ENCODE measurements around the gene MVB12A.

MVB12A gene

GRCh38 chr19:17448131-17448967, 28.5 kb downstream of the MVB12A start, which contains the start of gene TMEM221:
Gene TMEM221, minus strand, starts transcription at chr19:17448668. Its CDS starts 206 bp downstream, at chr19:17448462.
- peak; percentile 40 for DNase-seq

GRCh38 chr19:17450264-17451075, 30.6 kb downstream of the MVB12A start:
- peak; percentile 82 for DNase-seq

DNA sequence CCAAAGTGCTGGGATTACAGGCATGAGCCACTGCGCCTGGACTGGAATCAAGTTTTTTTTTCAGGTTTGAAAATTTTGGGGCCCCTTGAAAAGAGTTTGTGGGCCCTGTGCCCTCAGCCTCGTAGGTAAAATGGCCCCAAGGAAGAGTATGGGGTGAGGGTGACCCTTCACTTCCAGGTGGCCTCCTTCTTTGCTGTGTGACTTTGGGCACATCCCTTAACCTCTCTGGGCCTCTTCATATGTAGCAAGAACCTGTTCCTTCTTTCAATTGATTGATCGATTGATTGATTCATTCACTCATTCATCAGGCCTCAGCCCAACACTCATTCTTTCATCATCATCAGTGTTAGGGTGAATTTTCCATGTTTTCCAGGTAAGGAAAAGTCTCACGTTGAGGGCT, 32.0 kb downstream of the MVB12A start:
- no peak for DNase-seq

- DNase-seq: no peak
Measured at GRCh38 chr19:17454576-17455071, 34.8 kb downstream of the MVB12A start.

DNA sequence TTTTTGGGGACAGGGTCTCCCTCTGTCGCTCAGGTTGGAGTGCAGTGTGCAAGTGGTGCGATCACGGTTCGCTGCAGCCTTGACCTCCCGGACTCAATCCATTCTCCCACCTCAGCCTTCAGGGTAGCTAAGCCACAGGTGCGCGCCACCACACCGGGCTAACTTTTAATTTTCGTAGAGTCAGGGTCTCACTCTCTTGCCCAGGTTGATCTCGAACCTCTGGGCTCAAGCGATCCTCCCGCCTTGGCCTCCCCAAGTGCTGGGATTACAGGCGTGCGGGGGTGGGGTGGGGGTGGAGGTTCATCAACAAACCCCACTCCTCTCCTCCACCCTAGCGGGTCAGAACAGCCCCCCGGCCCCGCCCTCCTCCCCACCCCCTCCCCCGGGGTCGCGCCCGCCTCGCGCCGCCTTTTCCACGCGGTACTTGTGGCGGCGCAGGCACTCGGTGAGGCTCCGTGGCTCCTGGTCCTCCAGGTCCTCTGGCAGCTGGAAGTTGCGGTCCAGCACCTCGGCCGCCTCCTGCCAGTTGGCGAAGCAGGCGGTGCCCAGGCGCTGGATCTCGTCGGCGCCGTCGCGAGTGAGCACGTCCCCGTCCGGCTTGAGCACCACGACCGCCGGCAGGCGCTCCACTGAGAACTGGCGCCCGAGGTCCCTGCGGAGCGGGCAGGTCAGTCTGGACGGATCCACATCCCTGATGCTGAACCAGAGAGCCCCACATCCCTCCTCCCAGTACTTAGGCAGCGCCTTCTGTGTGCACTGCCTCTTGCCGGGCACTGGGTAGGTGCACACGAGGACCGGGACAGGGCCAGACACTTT, 35.7 kb downstream of the MVB12A start:
- no peak for DNase-seq

DNA sequence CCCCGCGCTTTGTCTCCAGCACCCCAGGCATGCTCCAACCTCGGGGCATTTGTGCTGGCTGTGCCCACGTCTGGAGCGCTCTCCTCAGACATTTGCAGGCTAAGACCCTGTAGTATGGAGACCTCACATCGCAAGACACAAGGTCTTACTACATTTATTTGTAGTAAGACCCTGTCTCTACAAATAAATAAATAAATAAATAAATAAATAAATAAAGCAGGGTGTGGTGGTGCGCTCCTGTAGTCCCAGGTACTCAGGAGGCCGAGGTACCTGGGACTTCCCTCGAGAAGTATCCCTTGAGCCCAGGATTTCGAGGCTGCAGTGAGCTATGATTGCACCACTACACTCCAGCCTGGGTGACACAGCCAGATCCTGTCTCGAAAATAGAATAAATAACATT, 36.3 kb downstream of the MVB12A start:
- DNase-seq: no peak

GRCh38 chr19:17457616-17458015, 37.8 kb downstream of the MVB12A start:
- no peak for DNase-seq

DNA sequence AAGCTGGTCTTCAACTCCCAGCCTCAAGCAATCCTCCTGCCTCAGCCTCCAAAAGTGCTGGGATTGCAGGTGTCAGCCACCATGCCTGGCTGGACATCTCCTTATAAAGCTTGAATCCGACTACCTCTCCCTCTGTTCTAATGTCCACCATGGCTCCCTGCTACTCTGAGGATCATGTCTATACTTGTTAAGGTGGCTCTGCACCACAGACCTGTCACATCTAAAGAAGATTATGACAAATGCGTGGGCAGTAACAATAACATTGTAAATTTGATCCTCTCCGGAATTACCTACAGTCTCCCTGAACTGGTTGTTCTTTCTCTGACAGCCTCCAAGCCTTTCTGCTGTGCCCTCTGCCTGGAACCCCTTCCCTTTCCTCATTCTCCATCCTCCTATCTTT, 39.1 kb downstream of the MVB12A start:
- no peak for DNase-seq

GRCh38 chr19:17460372-17461230, 40.8 kb downstream of the MVB12A start, which contains the start of gene NXNL1:
Gene NXNL1, minus strand, starts transcription at chr19:17460926. Its CDS starts 57 bp downstream, at chr19:17460869.
- no peak for DNase-seq

GRCh38 chr19:17466487-17466850, 46.6 kb downstream of the MVB12A start:
- no peak for DNase-seq

DNA sequence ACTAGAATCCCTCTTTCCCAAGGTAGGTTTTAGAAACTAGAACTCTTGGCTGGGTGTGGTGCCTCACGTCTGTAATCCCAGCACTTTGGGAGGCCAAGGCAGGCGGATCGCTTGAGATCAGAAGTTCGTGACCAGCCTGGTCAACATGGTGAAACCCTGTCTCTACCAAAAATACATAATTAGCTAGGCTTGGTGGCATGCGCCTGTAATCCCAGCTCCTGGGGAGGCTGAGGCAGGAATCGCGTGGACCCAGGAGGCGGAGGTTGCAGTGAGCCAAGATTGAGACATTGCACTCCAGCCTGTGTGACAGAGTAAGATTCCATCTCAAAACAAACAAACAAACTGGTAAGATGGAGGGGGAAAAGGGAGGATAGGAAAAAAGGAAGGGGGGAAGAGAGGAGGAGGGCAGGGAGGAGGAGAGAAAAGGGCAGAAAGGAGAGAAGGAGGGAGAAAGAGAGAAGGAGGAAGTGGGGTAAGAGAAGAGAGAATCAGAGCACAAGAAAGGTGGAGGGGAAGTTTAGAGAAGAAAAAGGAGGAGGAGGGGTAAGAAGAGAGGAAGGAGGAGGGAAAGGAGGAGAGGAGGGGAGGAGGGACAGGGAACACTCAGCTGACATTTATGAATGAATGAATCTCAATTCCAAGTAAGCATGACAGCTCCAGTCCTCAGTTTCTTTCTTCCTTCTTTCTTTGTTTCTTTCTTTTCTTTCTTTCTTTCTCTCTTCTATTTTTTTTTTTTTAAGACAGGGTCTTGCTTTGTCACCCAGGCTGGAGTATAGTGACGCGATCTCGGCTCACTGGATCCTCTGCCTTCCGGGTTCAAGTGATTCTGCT, 47.8 kb downstream of the MVB12A start:
- no peak for DNase-seq

DNA sequence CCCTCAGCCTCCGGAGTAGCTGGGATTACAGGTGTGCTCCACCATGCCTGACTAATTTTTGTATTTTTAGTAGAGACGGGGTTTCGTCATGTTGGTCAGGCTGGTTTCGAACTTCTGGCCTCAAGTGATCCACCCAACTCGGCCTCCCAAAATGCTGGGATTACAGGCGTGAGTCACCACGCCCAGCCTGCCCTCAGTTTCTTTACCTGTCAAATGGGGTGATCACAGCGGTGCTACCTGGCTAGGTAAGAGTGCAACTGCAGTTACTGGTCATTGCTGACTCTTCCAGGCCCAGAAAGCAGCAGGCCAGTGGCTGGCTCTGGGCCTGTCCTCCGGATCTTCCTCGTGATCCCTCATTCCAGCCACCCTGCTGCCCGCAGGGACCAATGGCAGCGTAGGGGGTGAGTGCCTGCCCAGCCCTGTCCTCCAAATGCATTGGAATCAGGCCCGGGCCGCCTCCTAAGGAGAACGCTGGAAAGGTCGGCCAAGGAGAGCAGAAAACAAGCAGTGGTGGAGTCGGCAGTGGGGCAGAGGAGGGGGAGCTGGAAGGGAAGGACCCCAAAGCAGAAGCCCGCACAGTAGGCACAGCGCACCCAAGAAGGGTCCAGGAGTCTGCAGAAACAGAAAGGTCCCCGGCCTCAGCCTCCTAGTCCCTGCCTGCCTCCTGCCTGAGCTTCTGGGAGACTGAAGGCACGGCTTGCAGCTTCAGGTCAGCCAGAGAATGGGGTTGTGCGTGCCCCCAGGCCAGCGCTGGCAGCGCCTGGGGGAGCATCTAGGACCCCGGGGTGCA, 48.6 kb downstream of the MVB12A start:
- no peak for DNase-seq

GRCh38 chr19:17469092-17469480, 49.2 kb downstream of the MVB12A start:
- DNase-seq: no peak

DNA sequence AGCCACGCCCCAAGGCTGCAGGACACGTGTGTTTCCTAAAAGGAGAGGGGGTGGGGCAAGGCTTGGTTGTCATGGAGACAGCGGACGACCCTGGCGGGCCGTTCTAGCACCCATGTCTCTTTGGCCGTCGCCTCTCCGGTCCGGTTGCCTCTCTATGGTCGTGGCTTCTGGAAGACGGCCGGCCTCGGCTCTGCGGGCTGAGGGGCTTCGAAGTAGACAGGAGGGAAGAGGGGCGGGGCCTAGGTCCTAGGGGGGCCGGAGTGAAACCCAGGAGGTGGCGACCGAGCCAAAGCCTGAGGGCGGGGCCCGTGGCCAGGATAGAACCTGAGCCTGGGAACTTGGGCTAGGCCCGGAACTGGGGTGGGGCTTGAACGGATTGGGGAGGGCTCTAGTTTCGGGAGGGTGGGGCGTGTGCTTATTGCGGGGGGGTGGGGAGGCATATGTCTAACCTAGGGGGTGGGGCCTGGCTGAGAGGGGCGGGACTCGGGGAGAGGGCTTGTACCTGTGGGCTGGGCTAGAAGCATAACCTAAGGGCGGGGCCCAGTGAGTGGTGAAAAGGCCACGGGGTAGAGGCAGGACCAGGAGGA, 49.7 kb downstream of the MVB12A start:
- peak; percentile 89 for DNase-seq

DNA sequence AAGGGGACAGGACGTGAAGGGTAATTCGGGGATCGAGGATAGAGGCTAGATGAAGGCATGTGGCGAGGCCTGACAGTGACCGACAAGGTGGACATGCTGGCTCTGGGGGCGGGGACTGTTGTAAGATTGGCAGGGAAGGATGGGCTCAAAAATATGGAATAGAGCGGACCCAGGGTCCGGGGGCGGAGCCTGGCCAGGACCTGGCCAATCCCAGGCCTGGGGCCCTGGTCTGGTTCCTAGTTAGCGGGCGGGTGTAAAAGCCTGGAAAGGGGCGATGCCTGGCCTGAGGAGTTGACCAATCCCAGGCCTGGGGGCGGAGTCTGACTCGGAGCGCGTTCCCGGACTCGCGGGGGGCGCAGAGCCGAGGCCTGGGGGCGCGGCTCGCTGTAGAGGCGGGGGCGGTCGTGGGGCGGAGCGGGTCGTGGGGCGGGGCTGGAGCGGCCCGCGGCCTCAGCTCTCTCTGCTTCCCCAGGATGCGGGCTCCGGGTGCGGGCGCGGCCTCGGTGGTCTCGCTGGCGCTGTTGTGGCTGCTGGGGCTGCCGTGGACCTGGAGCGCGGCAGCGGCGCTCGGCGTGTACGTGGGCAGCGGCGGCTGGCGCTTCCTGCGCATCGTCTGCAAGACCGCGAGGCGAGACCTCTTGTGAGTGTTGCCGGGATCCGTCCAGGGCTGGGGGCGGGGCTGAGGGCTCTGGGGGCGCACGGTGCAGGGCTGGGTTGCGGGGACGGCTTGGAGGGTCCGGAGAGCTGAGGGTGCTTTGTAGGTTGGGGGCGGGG, 50.4 kb downstream of the MVB12A start, which contains the start of gene SLC27A1:
SLC27A1 (plus strand) TSS at position 457 of the 774 bp plus-strand sequence; CDS start at position 474, 17 bp downstream.
- peak; percentile 89 for DNase-seq

GRCh38 chr19:17471410-17472125, 51.7 kb downstream of the MVB12A start:
- no peak for DNase-seq

GRCh38 chr19:17473041-17473440, 53.2 kb downstream of the MVB12A start:
- peak; percentile 46 for DNase-seq
